Activated CD8-positive, alpha-beta T cell treated with anti-CD3 and anti-CD28 coated beads for 36 hours (primary cell): Measurements from ENCODE around the gene IKBKE. TPM values are rescaled to one million over a fixed set of nuclear protein-coding genes. Genes with fewer than 3 reads are reported as not detected.
A peak's percentile ranks its signal among the peaks of the same experiment; 100 is the strongest.

Experiments
- ATAC-seq: fragments of 200-7000 bp; cut with Tn5 transposase; one replicate; pipeline ENCODE4 v1.10.0; 2021; ENCODE audit warnings: mild to moderate bottlenecking, moderate library complexity
- CTCF ChIA-PET: fragments of 350-600 bp; sonication (Branson Sonifier 250); formaldehyde crosslinking; loops from one replicate; lab custom pipeline; 2021; ENCODE audit warnings: antibody characterized with exemption; lab: Charles Lee
- POLR2A ChIA-PET: fragments of 350-600 bp; sonication (Branson Sonifier 250); formaldehyde crosslinking; loops from one replicate; lab custom pipeline; 2021; ENCODE audit warnings: antibody characterized with exemption; lab: Charles Lee
- DNase-seq: peaks from one replicate; pipeline ENCODE4 v3.0.0-alpha.2; 2020
- H3K27ac Mint-ChIP-seq: one replicate; pipeline ENCODE4 v1.8.0; 2021; ENCODE audit warnings: mild to moderate bottlenecking, mixed read lengths
- H3K27me3 Mint-ChIP-seq: one replicate; pipeline ENCODE4 v1.8.0; 2021; ENCODE audit warnings: mixed read lengths
- H3K36me3 Mint-ChIP-seq: one replicate; pipeline ENCODE4 v1.8.0; 2021; ENCODE audit warnings: low read depth, mixed read lengths
- H3K4me1 Mint-ChIP-seq: one replicate; pipeline ENCODE4 v1.8.0; 2021; ENCODE audit warnings: low read depth, mixed read lengths
- H3K4me3 Mint-ChIP-seq: one replicate; pipeline ENCODE4 v1.8.0; 2021; ENCODE audit warnings: mild to moderate bottlenecking, moderate library complexity, mixed read lengths
- H3K9me3 Mint-ChIP-seq: one replicate; pipeline ENCODE4 v1.8.0; 2021; ENCODE audit warnings: mixed read lengths
- intact Hi-C: fragments of 100-400 bp; cut with micrococcal nuclease; formaldehyde crosslinking; loops from one replicate; pipeline ENCODE4 v1.10.0; 2022
- total RNA-seq, 2 experiments: library from RNA; stranded (reverse); gene quantifications; one replicate each; pipeline ENCODE4 v1.2.3, GENCODE V29; 2021
- TF ChIP-seq, protein P1 (sequence below): fragments of 200-600 bp; IDR thresholded peaks from one replicate; pipeline ENCODE4 v1.8.0; 2022; ENCODE audit warnings: antibody characterized with exemption, mild to moderate bottlenecking

The IKBKE gene
- total RNA-seq, 2 experiments from 2014 or later = 14.3 to 14.9 TPM

GRCh38 chr1:206461602-206462455 lies 8.4 kb upstream of the IKBKE start:
- Mint-ChIP-seq H3K27ac (no peak overlapping the region), H3K27me3 (no peaks in the 10 kb centered on the region), H3K4me3 (no peak overlapping the region), H3K4me1 (peaks cover 40% of the 10 kb centered on the region), H3K36me3 (peaks cover 1% of the 10 kb centered on the region), H3K9me3 (no peaks in the 10 kb centered on the region)
- ATAC-seq = peak; percentile 79
- peak; percentile 91 for DNase-seq
- intact Hi-C loops = no loop called here
- TF ChIP-seq, protein P1, sequence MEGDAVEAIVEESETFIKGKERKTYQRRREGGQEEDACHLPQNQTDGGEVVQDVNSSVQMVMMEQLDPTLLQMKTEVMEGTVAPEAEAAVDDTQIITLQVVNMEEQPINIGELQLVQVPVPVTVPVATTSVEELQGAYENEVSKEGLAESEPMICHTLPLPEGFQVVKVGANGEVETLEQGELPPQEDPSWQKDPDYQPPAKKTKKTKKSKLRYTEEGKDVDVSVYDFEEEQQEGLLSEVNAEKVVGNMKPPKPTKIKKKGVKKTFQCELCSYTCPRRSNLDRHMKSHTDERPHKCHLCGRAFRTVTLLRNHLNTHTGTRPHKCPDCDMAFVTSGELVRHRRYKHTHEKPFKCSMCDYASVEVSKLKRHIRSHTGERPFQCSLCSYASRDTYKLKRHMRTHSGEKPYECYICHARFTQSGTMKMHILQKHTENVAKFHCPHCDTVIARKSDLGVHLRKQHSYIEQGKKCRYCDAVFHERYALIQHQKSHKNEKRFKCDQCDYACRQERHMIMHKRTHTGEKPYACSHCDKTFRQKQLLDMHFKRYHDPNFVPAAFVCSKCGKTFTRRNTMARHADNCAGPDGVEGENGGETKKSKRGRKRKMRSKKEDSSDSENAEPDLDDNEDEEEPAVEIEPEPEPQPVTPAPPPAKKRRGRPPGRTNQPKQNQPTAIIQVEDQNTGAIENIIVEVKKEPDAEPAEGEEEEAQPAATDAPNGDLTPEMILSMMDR = peak; percentile 89
- ChIA-PET CTCF (interaction anchor here (0.6 to 7.8 kb wide), 31 partner anchors 9 to 212 kb away, joined by 3 to 112 read pairs (median 4); partner anchors contain the start of genes DYRK3 and IKBKE), POLR2A (interaction anchor here (0.6 to 1.3 kb wide), 3 partner anchors 10 to 128 kb away, joined by 3 read pairs; no protein-coding TSS in a partner anchor)

- peaks cover 53% of the 10 kb centered on the region for H3K4me1 Mint-ChIP-seq
- CTCF ChIA-PET = interaction anchor here (1.0 to 7.8 kb wide), 10 partner anchors 7 to 203 kb away, joined by 3 to 112 read pairs (median 7); partner anchors contain the start of gene IKBKE
- ATAC-seq (peak; percentile 40), DNase-seq (peak; percentile 49)
- peaks cover 1% of the 10 kb centered on the region for H3K36me3 Mint-ChIP-seq
- H3K9me3 Mint-ChIP-seq = no peaks in the 10 kb centered on the region
- no peaks in the 10 kb centered on the region for H3K27me3 Mint-ChIP-seq
- POLR2A ChIA-PET = interaction anchor here (1.0 to 1.3 kb wide), 2 partner anchors 9 to 120 kb away, joined by 3 read pairs; no protein-coding TSS in a partner anchor
- TF ChIP-seq, protein P1 = no peak
- H3K4me3 Mint-ChIP-seq = no peak overlapping the region
- intact Hi-C loops = no loop called here
- peak overlapping the region; percentile 60 for H3K27ac Mint-ChIP-seq
Measured at GRCh38 chr1:206463137-206463536, 7.1 kb upstream of the IKBKE start.

DNA sequence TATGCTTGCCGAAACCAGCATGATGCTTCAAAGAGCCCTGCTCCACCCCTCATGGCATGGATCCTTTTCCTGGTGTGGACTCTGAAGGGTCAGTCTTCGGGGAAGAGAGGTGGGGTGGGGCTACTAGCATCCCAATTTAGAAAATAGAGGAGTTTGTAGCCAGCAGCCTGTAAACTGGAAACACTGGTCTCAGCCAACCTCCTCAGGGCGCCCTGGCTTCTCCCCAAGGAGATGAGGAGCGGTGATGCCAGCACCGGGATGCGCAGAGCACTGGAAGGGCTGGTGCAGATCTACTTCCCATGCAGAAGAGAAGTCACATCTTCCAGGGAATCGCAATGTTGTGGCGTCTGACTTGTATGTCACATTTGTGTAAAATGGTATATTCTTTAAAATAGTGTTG lies 6.4 kb upstream of the IKBKE start:
- intact Hi-C loops = no loop called here
- Mint-ChIP-seq H3K36me3 (peaks cover 1% of the 10 kb centered on the region), H3K27ac (peak overlapping the region; percentile 8), H3K4me1 (peaks cover 61% of the 10 kb centered on the region), H3K27me3 (no peaks in the 10 kb centered on the region), H3K9me3 (no peaks in the 10 kb centered on the region), H3K4me3 (no peak overlapping the region)
- ATAC-seq (no peak), DNase-seq (no peak)
- TF ChIP-seq, protein P1 = no peak
- POLR2A ChIA-PET = interaction anchor here (1.0 kb wide), 1 partner anchor 119 kb away, joined by 3 read pairs; no protein-coding TSS in a partner anchor
- CTCF ChIA-PET = interaction anchor here (1.0 to 7.8 kb wide), 6 partner anchors 12 to 200 kb away, joined by 3 to 112 read pairs (median 12); no protein-coding TSS in a partner anchor

DNA sequence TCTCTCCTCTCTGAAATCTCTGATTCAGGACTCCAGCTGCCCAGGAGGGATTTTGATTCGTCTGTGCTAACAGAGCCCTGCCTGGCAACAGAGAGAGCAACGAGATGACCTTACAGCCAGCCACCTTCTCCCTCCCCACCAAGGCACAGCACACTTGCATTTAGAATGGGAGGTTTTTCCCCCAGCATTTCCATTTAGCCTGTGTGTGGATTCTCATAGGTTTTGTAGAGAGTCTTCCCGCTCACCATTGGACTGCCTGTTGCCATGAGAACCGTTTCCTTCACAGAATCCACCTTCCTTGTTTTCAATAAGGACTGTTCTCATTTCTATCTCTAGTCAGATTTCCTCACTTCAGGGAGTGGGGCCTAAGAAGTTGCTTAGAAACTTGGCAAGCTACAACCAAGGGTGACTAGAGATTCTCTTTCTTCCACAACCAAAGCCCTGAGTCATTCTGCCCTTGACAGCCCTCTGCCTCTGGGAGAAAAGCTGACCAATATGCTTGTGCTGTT lies 5.8 kb upstream of the IKBKE start:
- Mint-ChIP-seq H3K27ac (peak overlapping the region; percentile 57), H3K36me3 (peaks cover 1% of the 10 kb centered on the region), H3K9me3 (no peaks in the 10 kb centered on the region), H3K4me3 (no peak overlapping the region), H3K27me3 (no peaks in the 10 kb centered on the region), H3K4me1 (peaks cover 67% of the 10 kb centered on the region)
- TF ChIP-seq, protein P1 = no peak
- CTCF ChIA-PET = interaction anchor here (1.2 to 7.8 kb wide), 5 partner anchors 15 to 199 kb away, joined by 3 to 112 read pairs (median 5); no protein-coding TSS in a partner anchor
- no peak for DNase-seq
- intact Hi-C loops = no loop called here
- no peak for ATAC-seq
- POLR2A ChIA-PET = interaction anchor here (1.0 kb wide), 2 partner anchors 23 to 118 kb away, joined by 3 read pairs; no protein-coding TSS in a partner anchor
